Rectal smooth muscle tissue (tissue), 1 donor: ENCODE data around the gene MEX3B.

Experiments
- H3K27ac ChIP-seq: one replicate; pipeline ENCODE4 v1.7.0; 2013; ENCODE audit warnings: low read depth, low read length, inconsistent platforms
- H3K27me3 ChIP-seq: one replicate; pipeline ENCODE4 v1.7.0; 2013; ENCODE audit warnings: low read length; ENCODE audit not compliant: control insufficient read depth, insufficient read depth
- H3K36me3 ChIP-seq: one replicate; pipeline ENCODE4 v1.7.0; 2013; ENCODE audit warnings: low read length; ENCODE audit not compliant: control insufficient read depth, insufficient read depth
- H3K4me1 ChIP-seq: one replicate; pipeline ENCODE4 v1.7.0; 2013; ENCODE audit warnings: low read length; ENCODE audit not compliant: control insufficient read depth, insufficient read depth
- H3K4me3 ChIP-seq: one replicate; pipeline ENCODE4 v1.7.0; 2013; ENCODE audit warnings: low read length
- H3K9ac ChIP-seq: one replicate; pipeline ENCODE4 v1.7.0; 2013; ENCODE audit warnings: low read length

The MEX3B gene

GRCh38 chr15:82045892-82046665 is at the start of gene MEX3B:
TSS of gene MEX3B (minus strand) at chr15:82046018. CDS start at chr15:82045705, 313 bp downstream.
- Histone ChIP-seq H3K27me3 (no peaks in the 10 kb centered on the region), H3K36me3 (no peaks in the 10 kb centered on the region), H3K4me1 (peaks cover 6% of the 10 kb centered on the region), H3K4me3 (peak within 1 kb of the TSS; percentile 90), H3K27ac (peak within 1 kb of the TSS; percentile 96), H3K9ac (peak within 1 kb of the TSS; percentile 61)

- Histone ChIP-seq H3K36me3 (no peaks in the 10 kb centered on the region), H3K27ac (no peak overlapping the region), H3K27me3 (no peaks in the 10 kb centered on the region), H3K9ac (no peak overlapping the region), H3K4me1 (no peaks in the 10 kb centered on the region), H3K4me3 (no peak overlapping the region)
These were observed 48.0 kb upstream of the MEX3B start for GRCh38 chr15:82093774-82094211.

GRCh38 chr15:82093325-82093724 is 47.5 kb upstream of the MEX3B start:
- Histone ChIP-seq H3K27me3 (no peaks in the 10 kb centered on the region), H3K36me3 (no peaks in the 10 kb centered on the region)

GRCh38 chr15:82091636-82092140 is 45.9 kb upstream of the MEX3B start:
- no peak overlapping the region for H3K4me3 ChIP-seq
- no peak overlapping the region for H3K9ac ChIP-seq
- no peak overlapping the region for H3K27ac ChIP-seq
- no peaks in the 10 kb centered on the region for H3K27me3 ChIP-seq
- no peaks in the 10 kb centered on the region for H3K36me3 ChIP-seq
- no peaks in the 10 kb centered on the region for H3K4me1 ChIP-seq

More at GRCh38 chr15:82093325-82093724, 47.5 kb upstream of the MEX3B start:
- H3K4me3 ChIP-seq: no peak overlapping the region
- no peak overlapping the region for H3K9ac ChIP-seq
- H3K4me1 ChIP-seq: no peaks in the 10 kb centered on the region
- H3K27ac ChIP-seq: no peak overlapping the region

GRCh38 chr15:82086243-82086995 is 40.6 kb upstream of the MEX3B start:
- Histone ChIP-seq H3K27ac (no peak overlapping the region), H3K36me3 (no peaks in the 10 kb centered on the region), H3K9ac (no peak overlapping the region), H3K27me3 (no peaks in the 10 kb centered on the region), H3K4me1 (no peaks in the 10 kb centered on the region), H3K4me3 (no peak overlapping the region)

- Histone ChIP-seq H3K9ac (no peak overlapping the region), H3K27ac (no peak overlapping the region), H3K36me3 (no peaks in the 10 kb centered on the region), H3K4me3 (no peak overlapping the region), H3K4me1 (no peaks in the 10 kb centered on the region), H3K27me3 (no peaks in the 10 kb centered on the region)
These were observed 36.3 kb upstream of the MEX3B start for GRCh38 chr15:82081914-82082762.

- no peaks in the 10 kb centered on the region for H3K27me3 ChIP-seq
- no peak overlapping the region for H3K4me3 ChIP-seq
- no peak overlapping the region for H3K27ac ChIP-seq
- no peak overlapping the region for H3K9ac ChIP-seq
- no peaks in the 10 kb centered on the region for H3K36me3 ChIP-seq
- H3K4me1 ChIP-seq: no peaks in the 10 kb centered on the region
These were observed 35.0 kb upstream of the MEX3B start for GRCh38 chr15:82080774-82081173.

- no peaks in the 10 kb centered on the region for H3K36me3 ChIP-seq
- no peak overlapping the region for H3K9ac ChIP-seq
These were observed 33.9 kb upstream of the MEX3B start for GRCh38 chr15:82079736-82080135.

GRCh38 chr15:82074610-82075009 is 28.8 kb upstream of the MEX3B start:
- H3K4me1 ChIP-seq: no peaks in the 10 kb centered on the region
- no peaks in the 10 kb centered on the region for H3K27me3 ChIP-seq
- H3K36me3 ChIP-seq: no peaks in the 10 kb centered on the region
- H3K27ac ChIP-seq: no peak overlapping the region
- no peak overlapping the region for H3K4me3 ChIP-seq
- H3K9ac ChIP-seq: no peak overlapping the region

More at GRCh38 chr15:82079736-82080135, 33.9 kb upstream of the MEX3B start:
- H3K27me3 ChIP-seq: no peaks in the 10 kb centered on the region
- H3K4me1 ChIP-seq: no peaks in the 10 kb centered on the region
- H3K4me3 ChIP-seq: no peak overlapping the region
- no peak overlapping the region for H3K27ac ChIP-seq

GRCh38 chr15:82072926-82073537 is 27.2 kb upstream of the MEX3B start:
- H3K4me3 ChIP-seq: no peak overlapping the region
- H3K4me1 ChIP-seq: no peaks in the 10 kb centered on the region

GRCh38 chr15:82066455-82066854 is 20.6 kb upstream of the MEX3B start:
- no peak overlapping the region for H3K27ac ChIP-seq
- no peaks in the 10 kb centered on the region for H3K4me1 ChIP-seq
- H3K27me3 ChIP-seq: peaks cover 3% of the 10 kb centered on the region
- no peak overlapping the region for H3K4me3 ChIP-seq
- H3K36me3 ChIP-seq: no peaks in the 10 kb centered on the region
- no peak overlapping the region for H3K9ac ChIP-seq

More at GRCh38 chr15:82072926-82073537, 27.2 kb upstream of the MEX3B start:
- no peak overlapping the region for H3K27ac ChIP-seq
- H3K27me3 ChIP-seq: no peaks in the 10 kb centered on the region
- no peak overlapping the region for H3K9ac ChIP-seq
- no peaks in the 10 kb centered on the region for H3K36me3 ChIP-seq
